ENCODE measurements around the gene MAPK7.
A peak's percentile ranks its signal among the peaks of the same experiment; 100 is the strongest.
"Not testable (repeated sequence)": the region's sequence is repeated elsewhere in the genome, so short reads cannot be mapped to it uniquely, and the experiment has no call there.

The MAPK7 gene

DNA sequence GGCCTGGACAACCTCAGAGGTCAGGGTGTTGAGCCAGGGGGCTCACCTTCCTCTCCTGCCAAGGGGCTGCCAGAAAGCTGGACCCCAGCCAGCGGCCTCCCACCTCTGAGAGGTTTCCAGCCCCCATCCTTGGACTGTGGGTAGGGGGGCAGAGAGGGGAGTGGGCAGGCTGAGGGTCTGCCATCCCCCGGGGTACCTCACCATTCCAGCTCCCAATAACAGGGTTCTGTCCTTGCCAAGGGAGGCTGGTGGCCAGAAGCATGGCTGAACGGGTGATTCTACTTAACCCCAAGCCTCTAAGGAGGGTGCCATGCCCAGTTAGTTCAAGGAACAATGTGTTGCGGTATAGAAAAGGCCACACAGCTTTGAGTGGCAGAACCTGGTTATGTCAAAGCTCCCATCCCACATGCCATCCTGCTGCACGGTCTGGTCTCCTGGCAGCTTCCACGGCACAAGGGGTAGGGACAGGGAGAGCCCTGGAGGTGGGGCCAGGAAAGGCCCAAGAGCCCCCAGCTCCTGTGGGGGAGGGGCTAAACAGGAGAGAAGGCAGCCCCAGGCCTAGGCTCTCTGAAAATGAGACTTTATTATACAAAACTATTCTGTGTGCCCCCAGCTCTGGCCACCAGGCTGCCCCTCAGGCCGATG lies 35.6 kb upstream of the MAPK7 start:
- DNase-seq (ENCODE audit: low spot score) (no peak), FAIRE-seq (no peak)

DNA sequence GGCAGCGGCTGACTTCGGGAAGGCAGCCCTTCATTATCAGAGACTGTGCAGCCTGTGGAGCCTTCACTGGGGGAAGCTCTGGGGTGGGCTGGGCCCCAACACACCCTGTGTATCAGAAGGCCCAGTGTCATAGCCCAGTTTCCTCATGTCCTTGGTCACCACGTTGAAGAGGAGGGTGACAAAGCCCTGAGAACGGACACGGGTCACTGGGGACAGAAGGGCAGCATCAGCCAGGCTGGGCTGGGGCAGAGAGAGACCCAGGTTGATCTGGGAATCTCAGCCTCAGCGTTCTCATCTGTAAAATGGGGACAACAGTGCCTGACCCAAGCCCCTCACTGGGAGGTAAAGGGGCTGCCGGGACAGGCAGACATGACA lies 35.1 kb upstream of the MAPK7 start:
- DNase-seq (ENCODE audit: low spot score) (no peak), FAIRE-seq (no peak)

DNA sequence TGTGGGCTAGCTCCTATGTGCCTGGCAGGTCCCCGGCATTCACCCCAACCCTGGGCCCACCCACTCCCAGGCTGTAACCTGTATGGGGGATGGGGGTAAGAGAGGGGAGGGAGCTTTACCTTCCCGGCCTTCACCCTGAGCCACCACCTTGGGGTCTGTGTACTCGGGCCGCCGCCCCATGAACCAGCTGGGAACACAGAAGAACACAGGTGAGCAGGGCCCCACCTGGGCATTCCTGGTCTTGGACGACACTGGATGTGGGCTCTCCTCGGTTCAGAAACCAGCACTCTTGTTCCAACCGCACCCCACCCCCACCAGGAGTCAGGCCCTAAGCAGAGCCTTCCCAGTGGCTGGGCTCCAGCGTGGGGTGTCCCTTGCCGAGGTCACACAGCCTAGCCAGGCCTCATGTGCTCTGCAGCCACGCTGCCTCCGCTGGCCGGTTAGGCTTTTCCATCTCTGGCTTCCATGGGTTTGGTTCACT lies 34.6 kb upstream of the MAPK7 start:
- FAIRE-seq (no peak), DNase-seq (ENCODE audit: low spot score) (no peak)

DNA sequence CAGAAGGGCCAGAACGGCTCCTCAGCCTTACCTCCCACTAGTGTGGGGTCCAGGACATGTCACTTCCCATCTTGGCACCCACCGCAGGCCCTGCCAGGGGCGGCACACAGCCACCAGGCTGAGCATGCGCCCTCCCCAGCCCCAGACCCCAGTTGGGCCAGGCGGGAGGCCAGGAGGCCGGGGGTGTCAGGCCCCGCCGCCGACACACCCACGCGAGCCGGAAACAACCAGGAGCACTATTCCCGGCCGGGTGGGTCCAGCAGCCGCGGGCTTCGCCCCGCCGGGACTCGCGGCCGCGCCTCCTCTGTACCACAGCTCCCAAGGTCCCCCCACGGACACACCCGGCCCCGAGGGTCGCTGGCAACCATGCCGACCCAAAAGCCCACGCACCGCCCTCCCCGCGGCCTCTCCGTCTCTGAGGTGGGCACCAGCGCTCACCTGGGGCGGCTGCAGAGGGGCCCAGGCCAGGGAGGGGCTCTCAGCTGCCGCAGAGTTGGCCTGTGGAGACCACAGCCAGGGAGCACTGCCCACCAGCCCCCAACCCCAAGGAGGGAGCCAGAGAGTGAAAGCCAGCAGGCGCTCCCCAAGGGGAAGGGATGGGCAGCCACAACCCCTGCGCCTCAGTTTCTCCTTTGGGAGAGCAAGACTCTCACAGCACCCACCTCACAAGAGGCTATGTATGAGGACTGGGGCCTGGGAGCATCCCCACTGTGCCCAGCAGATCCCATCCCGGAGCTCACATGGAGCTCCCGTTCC lies 33.8 kb upstream of the MAPK7 start:
- no peak for DNase-seq (ENCODE audit: low spot score)
- FAIRE-seq, result no peak

- FAIRE-seq (no peak), DNase-seq (ENCODE audit: low spot score) (no peak)
These were observed 33.2 kb upstream of the MAPK7 start for GRCh38 chr17:19345067-19345460.

GRCh38 chr17:19345486-19346350 lies 32.6 kb upstream of the MAPK7 start:
- FAIRE-seq (no peak), DNase-seq (ENCODE audit: low spot score) (no peak)

GRCh38 chr17:19346351-19347255 lies 31.7 kb upstream of the MAPK7 start:
- DNase-seq (ENCODE audit: low spot score), result peak; percentile 87
- FAIRE-seq, result peak; percentile 76

DNA sequence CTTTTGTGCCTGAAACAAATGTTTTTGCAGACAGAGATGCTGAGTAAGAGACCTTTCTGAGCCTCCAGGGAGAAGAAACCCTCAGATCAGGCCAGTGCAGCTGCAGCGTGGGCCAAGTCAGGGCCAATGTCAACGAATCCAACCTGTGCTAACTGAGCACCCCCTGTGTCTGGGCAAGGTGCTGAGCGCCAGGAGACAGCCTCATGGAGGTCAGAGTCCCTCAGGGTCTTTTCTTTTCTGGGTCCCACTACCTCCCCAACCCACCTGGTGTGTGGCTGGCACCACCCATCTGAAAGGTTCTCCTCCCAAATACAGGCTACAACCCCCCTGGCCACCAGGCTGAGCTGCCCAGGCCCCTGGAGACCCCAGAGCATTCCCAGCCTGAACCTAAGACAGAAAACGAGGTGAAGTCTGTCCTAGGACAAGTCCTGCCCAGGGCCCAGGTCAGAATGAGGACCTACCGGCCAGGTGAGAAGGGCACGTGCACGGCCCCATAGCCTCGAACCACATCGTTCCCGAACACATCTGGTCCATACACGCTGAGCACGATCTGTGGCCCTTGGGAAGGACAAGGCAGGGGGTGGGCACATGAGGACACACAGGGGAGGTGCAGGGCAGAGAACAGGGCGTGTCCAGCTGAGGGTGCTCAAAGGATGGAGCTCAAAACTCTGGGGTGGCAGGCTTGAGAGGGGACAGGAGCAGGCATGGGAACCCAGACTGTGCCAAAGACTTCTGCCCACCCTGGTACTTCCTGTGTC lies 30.8 kb upstream of the MAPK7 start:
- no peak for DNase-seq (ENCODE audit: low spot score)
- no peak for FAIRE-seq

DNA sequence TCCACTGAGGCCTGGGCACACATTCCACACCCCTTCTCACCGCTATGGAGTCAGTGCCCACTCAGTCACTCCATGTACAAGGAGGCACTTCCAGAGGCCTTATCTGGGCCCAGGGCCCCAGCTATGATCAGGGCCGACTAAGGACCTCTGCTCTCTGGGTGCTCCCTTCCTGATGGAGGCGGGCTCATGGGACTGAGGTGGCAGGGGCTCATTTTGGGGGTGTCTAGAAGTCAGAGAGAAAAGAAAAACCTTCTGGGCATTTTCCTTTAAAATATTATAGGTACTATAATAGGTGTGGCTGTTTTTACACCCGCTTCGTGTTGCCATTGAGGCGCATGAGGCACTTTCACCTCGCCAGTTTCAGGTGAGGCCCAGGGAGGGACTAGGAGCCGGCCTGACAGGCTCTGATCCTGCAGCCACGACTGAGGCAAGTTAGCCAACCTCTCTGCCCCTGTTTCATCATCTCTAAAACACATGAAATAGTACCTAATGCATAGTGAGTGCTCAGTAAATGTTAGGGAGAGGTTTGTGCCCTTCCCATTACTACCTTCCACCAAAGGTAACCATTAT lies 30.1 kb upstream of the MAPK7 start:
- FAIRE-seq (no peak), DNase-seq (ENCODE audit: low spot score) (no peak)

DNA sequence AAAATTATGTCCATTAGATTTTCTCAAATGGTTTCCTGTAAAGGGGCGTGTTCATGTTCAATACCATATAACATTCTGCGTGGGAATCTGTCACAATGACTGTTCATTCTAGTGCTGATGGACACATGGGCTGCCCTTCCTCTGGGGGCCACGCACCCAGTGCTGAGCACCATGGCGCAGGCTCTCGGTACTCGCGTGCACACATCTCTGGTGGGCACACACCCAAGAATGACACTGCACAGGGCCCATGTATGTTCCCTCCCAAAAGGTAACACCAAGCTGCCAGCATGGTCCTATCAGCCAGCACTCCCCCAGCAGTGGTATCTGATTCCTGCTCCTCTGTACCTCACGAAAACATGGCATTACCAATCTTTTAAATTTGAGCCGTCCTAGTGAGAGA lies 29.5 kb upstream of the MAPK7 start:
- FAIRE-seq (no peak), DNase-seq (ENCODE audit: low spot score) (no peak)

- not testable (repeated sequence) for DNase-seq (ENCODE audit: low spot score); FAIRE-seq
These were observed 24.9 kb upstream of the MAPK7 start for GRCh38 chr17:19353401-19353800.

GRCh38 chr17:19354748-19355147 lies 23.6 kb upstream of the MAPK7 start:
- no peak for FAIRE-seq
- no peak for DNase-seq (ENCODE audit: low spot score)

- FAIRE-seq (no peak), DNase-seq (ENCODE audit: low spot score) (no peak)
These were observed 20.9 kb upstream of the MAPK7 start for GRCh38 chr17:19357351-19357750.

DNA sequence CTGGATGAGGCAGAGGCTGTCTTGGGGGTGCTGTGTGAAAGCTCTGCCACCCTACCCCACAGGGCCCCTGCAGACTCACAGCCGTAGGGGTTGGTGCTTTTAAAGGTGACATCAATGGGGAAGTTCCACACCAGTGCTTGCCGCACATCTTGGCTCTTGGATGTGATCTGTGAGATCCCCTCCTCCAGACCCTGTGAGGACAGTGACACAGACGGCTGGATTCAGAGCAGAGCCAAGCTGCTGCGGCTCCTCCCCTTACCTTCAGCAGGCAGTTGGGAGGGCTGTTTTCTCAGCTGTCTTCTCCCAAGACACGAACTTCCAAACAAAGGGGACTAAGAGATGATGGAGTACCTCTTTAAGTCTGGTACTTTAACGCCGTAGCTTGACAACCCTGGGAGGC lies 20.5 kb upstream of the MAPK7 start:
- no peak for DNase-seq (ENCODE audit: low spot score)
- FAIRE-seq, result no peak

DNA sequence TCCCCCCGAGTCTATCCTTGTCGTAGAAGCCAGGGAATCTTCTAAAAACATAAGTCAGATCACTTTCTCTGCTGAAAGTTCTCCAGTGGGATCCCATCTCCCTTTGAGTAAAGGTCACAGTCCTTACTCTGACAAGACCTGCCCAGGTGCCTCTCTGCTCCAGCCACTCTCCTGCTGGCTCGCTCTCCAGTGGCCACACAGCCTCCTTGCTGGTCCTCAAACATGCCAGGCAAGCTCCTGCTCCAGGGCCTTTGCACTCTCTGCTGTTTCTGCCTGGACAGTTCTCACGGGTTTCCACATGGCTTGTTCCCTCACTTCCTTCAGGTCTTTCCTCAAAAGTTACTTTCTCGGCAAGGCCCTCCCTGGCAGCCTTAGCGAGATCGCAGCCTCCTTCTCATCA lies 19.1 kb upstream of the MAPK7 start:
- FAIRE-seq, result no peak
- no peak for DNase-seq (ENCODE audit: low spot score)

DNA sequence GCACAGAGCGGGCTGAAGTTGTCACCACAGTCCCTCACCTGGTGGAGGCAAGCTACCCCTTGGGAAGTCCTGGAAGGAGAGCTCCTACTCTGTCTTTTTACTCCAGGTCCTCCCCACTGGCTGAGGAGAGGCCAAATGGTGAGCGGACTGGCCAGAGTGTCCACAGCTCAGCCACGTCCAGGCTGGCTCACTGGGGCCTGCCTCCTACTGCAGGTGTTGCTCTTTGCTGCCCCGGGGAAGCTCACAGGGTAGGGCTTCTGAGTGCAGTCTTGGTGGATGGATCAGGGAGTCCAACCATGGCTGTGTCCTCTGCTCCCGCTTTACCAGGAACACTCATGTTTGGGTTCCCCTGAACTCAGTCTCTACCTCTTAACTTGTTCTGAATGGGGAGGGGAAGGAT lies 18.4 kb upstream of the MAPK7 start:
- DNase-seq (ENCODE audit: low spot score) (no peak), FAIRE-seq (no peak)

DNA sequence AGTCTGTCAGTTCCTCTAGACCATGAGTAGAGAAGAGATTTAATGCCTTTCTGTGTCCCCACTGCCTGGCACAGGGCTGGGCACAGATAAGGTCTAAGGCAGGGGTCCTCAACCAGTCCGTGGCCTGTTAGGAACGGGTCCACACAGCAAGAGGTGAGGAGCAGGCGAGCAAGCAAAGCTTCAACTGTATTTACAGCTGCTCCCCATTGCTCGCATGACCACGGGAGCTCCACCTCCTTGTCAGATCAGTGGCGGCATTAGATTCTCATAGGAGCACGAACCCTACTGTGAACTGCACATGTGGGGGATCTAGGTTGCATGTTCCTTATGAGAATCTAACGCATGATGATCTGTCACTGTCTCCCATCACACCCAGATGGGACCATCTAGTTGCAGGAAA lies 17.5 kb upstream of the MAPK7 start:
- FAIRE-seq (no peak), DNase-seq (ENCODE audit: low spot score) (no peak)

DNA sequence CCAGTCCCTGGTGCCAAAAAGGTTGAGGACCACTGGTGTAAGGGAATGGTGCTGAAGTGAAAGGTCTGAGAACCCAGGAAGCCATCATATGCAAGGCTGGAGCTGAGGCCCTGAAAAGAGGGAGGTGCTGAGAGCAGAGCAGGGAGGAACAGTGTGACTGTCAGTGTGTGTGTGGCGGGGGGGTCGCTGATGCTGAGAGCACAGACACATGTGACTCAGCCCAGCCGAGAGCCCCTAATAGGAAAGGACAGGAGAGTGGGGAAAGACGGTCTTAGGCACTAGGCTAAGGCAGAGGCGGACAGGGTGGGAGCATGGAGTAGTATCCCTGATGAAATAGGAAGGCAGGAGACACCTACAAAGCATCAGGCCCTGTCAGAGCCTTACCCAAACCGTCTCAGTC lies 17.0 kb upstream of the MAPK7 start:
- FAIRE-seq, result no peak

GRCh38 chr17:19361944-19362276 lies 16.4 kb upstream of the MAPK7 start:
- DNase-seq (ENCODE audit: low spot score) (no peak), FAIRE-seq (no peak)

More for the DNA sequence above, 17.0 kb upstream of the MAPK7 start:
- DNase-seq (ENCODE audit: low spot score), result no peak

Measured in RCC 7860 (cell line).